ENCODE data around the gene DTX4.

DTX4 gene

DNA sequence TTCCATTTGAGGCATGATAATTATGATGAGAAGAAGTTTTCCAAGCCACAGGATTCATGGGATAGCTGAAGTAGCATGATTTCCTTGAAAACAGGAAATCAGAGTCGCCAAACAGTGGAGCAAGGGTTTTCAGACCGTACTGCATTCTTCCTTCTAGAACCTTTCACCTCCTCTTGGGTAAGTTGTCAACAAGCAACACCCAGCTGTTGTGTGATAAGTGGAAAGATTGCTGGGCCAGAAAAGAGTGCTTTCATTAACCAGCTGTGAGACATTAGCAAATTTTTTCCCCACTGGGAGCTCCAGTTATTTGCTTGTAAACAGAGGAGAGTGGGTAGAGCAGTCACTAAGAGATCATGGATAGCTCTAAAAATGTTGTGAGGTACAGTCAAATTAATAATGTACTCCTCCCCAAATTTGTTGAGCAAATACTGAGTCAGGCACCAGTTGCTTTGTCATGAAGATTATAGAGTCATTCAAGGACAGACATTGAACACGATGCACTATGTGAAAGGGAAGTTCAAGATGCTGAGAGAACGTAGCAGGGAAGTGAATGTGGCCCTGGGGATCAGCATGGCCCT, 52.5 kb downstream of the DTX4 start:
- Histone ChIP-seq H3K4me3 (no peak overlapping the region), H3K9me3 (no peaks in the 10 kb centered on the region), H3K27me3 (ENCODE audit: low read depth) (no peaks in the 10 kb centered on the region), H3K4me1 (no peaks in the 10 kb centered on the region), H3K36me3 (replicated peaks) (no peaks in the 10 kb centered on the region)
- DNase-seq (ENCODE audit: low spot score in 2 of 2): no peak
- in situ Hi-C loops (cut with MboI; ENCODE audit: low sequenced_read_pairs): no loop called here

DNA sequence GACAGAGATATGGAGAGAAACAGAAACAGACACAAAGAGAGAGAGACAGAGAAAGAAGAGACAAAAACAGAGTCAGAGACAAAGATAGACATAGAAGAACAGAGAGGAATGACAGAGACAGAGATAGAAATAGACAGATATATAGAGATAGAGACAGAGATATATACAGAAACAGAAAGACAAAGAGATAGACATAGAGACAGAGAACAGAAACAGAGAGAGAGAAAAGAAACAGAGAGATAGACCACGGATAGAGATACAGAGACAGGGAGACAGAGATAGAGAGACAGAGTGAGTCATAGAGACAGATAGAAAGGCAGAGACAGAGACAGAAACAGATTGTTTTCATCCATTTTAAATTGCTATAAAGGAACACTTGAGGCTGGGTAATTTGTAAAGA, 53.1 kb downstream of the DTX4 start:
- Histone ChIP-seq H3K4me1 (no peaks in the 10 kb centered on the region), H3K27me3 (ENCODE audit: low read depth) (no peaks in the 10 kb centered on the region), H3K4me3 (no peak overlapping the region), H3K36me3 (replicated peaks) (no peaks in the 10 kb centered on the region), H3K9me3 (no peaks in the 10 kb centered on the region)
- in situ Hi-C loops (cut with MboI; ENCODE audit: low sequenced_read_pairs): no loop called here
- no peak for DNase-seq (ENCODE audit: low spot score in 2 of 2)

DNA sequence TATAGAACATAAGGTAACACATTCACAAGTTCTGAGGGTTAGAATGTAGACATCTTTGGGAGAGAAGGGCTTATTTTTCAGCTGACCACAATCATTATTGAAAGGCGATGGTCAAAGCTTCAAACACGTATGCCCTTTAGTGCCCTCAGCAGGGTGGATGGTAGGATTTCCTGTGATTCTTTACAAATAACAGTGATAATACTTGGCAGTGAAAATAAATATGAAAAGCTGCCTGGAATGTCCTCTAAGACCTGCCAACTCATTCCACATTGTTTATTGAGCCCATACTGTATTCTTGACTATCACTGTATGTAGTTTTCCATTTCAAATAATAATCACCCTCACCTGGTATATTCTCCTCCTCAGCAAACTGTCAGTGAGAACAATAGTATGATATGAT, 54.5 kb downstream of the DTX4 start:
- Histone ChIP-seq H3K36me3 (replicated peaks) (no peaks in the 10 kb centered on the region), H3K4me3 (no peak overlapping the region), H3K9me3 (no peaks in the 10 kb centered on the region), H3K27me3 (ENCODE audit: low read depth) (no peaks in the 10 kb centered on the region), H3K4me1 (no peaks in the 10 kb centered on the region)
- in situ Hi-C loops (cut with MboI; ENCODE audit: low sequenced_read_pairs): no loop called here
- no peak for DNase-seq (ENCODE audit: low spot score in 2 of 2)

DNA sequence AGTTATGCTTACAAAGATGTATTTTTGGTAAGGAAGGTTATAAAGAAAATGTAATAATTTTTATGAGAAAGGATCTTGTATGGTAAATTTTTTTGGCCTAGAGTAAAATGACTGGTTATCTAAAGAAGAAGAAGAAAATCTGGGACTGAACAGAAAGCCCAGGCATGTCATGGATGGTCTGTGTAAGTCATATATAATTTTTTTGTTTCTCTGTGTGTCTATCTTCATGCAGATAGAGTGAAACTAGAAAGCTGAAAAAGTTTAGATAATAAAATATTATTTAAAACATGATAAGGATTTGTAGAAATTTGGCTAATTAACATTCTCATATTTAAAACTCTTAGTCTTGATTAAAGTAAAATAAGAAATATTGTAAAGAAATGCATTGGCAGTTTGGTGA, 68.4 kb downstream of the DTX4 start:
- Histone ChIP-seq H3K27me3 (ENCODE audit: low read depth) (no peaks in the 10 kb centered on the region), H3K36me3 (replicated peaks) (no peaks in the 10 kb centered on the region), H3K9me3 (no peaks in the 10 kb centered on the region), H3K4me3 (no peak overlapping the region), H3K4me1 (no peaks in the 10 kb centered on the region)
- DNase-seq (ENCODE audit: low spot score in 2 of 2): no peak
- in situ Hi-C loops (cut with MboI; ENCODE audit: low sequenced_read_pairs): no loop called here

DNA sequence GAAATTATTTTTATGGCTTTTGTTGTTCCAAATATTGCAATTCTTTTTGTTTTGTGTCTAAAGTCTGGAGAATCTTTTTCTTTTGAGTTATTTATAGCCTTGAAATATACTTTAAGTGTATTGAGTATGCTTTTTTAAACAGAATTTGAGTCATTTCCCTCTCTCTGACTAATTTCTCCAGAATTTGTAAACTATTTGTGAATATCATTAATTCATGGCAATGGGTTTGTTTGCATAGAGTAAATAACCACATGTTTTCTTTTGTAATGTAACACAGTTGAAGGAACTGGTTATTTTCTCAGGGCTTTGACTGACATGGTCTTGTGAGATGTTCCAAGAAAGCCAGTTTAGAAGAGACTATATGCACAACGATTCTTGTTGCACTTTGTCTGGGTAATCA, 71.7 kb downstream of the DTX4 start:
- Histone ChIP-seq H3K4me1 (no peaks in the 10 kb centered on the region), H3K9me3 (no peaks in the 10 kb centered on the region), H3K4me3 (no peak overlapping the region), H3K36me3 (replicated peaks) (no peaks in the 10 kb centered on the region), H3K27me3 (ENCODE audit: low read depth) (no peaks in the 10 kb centered on the region)
- in situ Hi-C loops (cut with MboI; ENCODE audit: low sequenced_read_pairs): no loop called here
- no peak for DNase-seq (ENCODE audit: low spot score in 2 of 2)

DNA sequence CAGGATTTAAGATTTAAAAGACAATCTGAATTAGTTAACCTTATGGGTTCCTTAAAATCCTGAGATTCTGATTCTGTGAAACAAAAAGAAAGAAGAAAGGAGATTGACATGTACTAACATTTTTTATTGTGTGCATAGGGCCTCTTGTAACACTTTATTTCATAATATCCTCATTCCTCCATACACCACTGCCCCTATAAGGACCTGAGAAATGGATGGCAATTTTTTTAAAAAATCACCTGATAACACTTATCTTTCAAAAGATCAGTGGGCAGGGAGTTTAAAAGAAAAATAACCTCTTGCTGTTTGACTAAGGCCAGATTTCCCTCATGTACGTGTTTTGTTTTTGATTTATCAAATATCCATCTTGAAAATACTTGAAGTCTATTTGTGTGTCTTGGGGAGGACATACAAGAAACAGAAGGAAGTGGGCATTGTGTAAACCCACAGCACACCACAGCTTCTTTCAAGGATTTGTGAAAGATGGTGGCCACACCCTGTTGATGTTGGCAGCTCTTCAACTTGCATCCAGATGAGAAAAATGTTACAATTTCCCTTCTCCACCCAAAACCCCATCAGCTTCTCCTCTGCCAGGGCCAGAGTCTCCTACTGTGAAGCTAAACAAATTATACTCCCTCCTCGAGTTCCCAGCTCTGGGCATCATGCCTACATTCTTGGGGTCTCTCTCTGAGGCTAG, 75.7 kb downstream of the DTX4 start:
- Histone ChIP-seq H3K4me3 (no peak overlapping the region), H3K36me3 (replicated peaks) (no peaks in the 10 kb centered on the region), H3K9me3 (no peaks in the 10 kb centered on the region), H3K27me3 (ENCODE audit: low read depth) (no peaks in the 10 kb centered on the region), H3K4me1 (no peaks in the 10 kb centered on the region)
- DNase-seq (ENCODE audit: low spot score in 2 of 2): no peak
- in situ Hi-C loops (cut with MboI; ENCODE audit: low sequenced_read_pairs): no loop called here

DNA sequence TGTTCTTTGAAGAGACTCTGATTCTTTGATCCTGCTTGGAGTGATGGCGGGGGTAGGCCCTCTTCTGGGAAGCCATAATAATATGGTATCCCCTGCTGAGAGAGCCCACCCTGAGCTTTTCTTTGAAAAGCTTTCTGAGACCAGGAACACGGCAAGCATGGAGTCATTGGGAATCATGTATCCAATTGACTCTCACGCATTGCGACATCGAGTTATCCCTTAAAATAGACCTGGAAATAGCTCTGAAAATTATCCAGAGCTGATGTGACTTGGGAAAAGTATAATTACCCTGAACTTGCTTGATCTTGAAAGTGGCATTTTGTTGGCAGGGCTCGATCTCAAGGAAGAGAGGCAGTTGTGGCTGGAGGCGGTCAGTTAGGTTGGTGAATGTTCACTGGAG, 77.6 kb downstream of the DTX4 start:
- in situ Hi-C loops (cut with MboI; ENCODE audit: low sequenced_read_pairs): no loop called here
- H3K36me3 ChIP-seq (replicated peaks): no peaks in the 10 kb centered on the region
- no peak overlapping the region for H3K4me3 ChIP-seq
- no peaks in the 10 kb centered on the region for H3K27me3 ChIP-seq (ENCODE audit: low read depth)
- H3K4me1 ChIP-seq: peaks cover 2% of the 10 kb centered on the region; the same call in 1 of the 2 replicates
- no peak for DNase-seq (ENCODE audit: low spot score in 2 of 2)
- H3K9me3 ChIP-seq: no peaks in the 10 kb centered on the region

DNA sequence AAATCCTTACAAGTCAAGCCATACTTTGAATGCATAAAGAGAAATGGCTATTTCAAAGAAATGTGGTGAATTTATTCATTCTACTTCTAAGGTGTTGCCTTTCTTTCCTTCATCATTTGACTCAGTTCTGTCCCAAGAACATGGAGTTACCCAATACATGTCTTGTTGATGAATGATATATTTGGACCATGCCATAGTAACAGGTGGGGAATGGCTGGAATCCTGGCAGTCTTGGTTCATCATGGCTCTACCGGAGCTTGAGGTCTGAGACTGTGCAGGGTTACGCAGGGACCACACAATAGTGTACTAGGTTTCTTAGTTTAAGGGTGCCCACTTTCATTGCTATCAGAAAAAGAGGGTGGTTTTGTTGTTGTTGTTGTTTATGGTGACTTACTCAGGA, 81.1 kb downstream of the DTX4 start:
- Histone ChIP-seq H3K4me1 (peaks cover 2% of the 10 kb centered on the region; the same call in 1 of the 2 replicates), H3K36me3 (replicated peaks) (no peaks in the 10 kb centered on the region), H3K4me3 (no peak overlapping the region), H3K27me3 (ENCODE audit: low read depth) (no peaks in the 10 kb centered on the region), H3K9me3 (no peaks in the 10 kb centered on the region)
- DNase-seq (ENCODE audit: low spot score in 2 of 2): no peak
- in situ Hi-C loops (cut with MboI; ENCODE audit: low sequenced_read_pairs): no loop called here

DNA sequence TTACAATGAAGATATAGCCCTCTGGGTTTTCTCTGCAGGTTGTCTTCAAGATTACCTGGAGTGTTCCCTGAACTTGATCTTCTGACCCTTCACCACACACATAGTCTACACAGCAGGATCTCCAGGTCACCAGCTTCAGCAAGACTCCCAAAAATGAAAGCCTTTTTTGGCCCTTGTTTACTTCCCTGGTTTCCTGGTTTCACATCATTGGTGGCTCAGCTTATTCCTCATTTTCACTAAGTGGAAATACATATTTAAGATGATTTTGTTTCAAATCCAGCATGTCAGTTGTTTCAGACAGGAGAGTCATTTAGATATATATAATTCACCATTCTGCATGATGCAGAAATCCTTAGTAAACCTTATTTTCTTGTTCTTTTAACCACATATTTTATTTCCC, 82.4 kb downstream of the DTX4 start:
- Histone ChIP-seq H3K36me3 (replicated peaks) (no peaks in the 10 kb centered on the region), H3K4me1 (peaks cover 2% of the 10 kb centered on the region; the same call in 1 of the 2 replicates), H3K4me3 (no peak overlapping the region), H3K9me3 (no peaks in the 10 kb centered on the region), H3K27me3 (ENCODE audit: low read depth) (no peaks in the 10 kb centered on the region)
- in situ Hi-C loops (cut with MboI; ENCODE audit: low sequenced_read_pairs): no loop called here
- DNase-seq (ENCODE audit: low spot score in 2 of 2): no peak

DNA sequence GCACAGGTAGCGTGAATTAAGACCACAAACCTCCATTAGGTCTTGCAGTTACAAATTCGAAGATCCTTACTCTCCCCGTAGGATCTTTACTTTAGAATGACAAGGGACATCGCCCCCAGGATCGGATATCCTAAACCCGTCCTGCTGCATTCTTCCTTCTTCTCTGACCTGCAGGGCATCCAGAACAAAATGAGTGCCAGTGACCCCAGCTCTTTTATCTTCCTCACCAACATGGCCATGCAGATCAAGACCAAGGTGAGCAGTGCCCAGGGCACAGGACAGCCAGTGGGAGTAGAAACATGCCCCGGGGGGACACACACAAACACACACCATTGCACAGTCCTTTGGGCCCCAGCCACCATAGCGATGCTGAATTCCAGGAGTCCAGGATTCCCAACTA, 83.3 kb downstream of the DTX4 start:
- in situ Hi-C loops (cut with MboI; ENCODE audit: low sequenced_read_pairs): no loop called here

More for the DNA sequence above, 83.3 kb downstream of the DTX4 start:
- no peaks in the 10 kb centered on the region for H3K27me3 ChIP-seq (ENCODE audit: low read depth)
- H3K9me3 ChIP-seq: no peaks in the 10 kb centered on the region
- H3K36me3 ChIP-seq (replicated peaks): no peaks in the 10 kb centered on the region
- H3K4me1 ChIP-seq: peaks cover 2% of the 10 kb centered on the region; the same call in 1 of the 2 replicates
- DNase-seq (ENCODE audit: low spot score in 2 of 2): no peak
- H3K4me3 ChIP-seq: no peak overlapping the region

All from HAP-1 (cell line).